PC-9 (cell line): ENCODE results near the gene PRSS48. TPM values are rescaled to one million over a fixed set of nuclear protein-coding genes. Genes with fewer than 3 reads are reported as not detected.

Source experiments
- BruUV-seq: library from RNA; stranded (reverse); fragments of 400-500 nt; replicated peaks from 2 replicates; lab custom pipeline; 2021; lab: Mats Ljungman, UMichigan
- CTCF ChIA-PET: fragments of 300-600 bp; sonication (Branson Sonifier 250); formaldehyde crosslinking; loops from one replicate; lab custom pipeline; 2022; ENCODE audit warnings: antibody characterized with exemption; lab: Charles Lee
- POLR2A ChIA-PET: fragments of 300-600 bp; sonication (Branson Sonifier 250); formaldehyde crosslinking; loops from one replicate; lab custom pipeline; 2022; ENCODE audit warnings: antibody characterized with exemption; ENCODE audit not compliant: unreplicated experiment; lab: Charles Lee
- DNase-seq, 2 experiments: peaks; one replicate each; pipeline versions ENCODE4 v3.0.0 to v3.0.0-alpha.2; 2015 to 2022; ENCODE audit warnings: mixed read lengths in 1 of 2
- H2AFZ ChIP-seq: fragments of 200-600 bp; sonication (generic); 2 replicates; pipeline ENCODE4 v1.8.1; 2017; ENCODE audit warnings: antibody characterized with exemption
- H3F3A ChIP-seq: fragments of 200-600 bp; sonication (generic); 2 replicates; pipeline ENCODE4 v1.8.1; 2017; ENCODE audit warnings: antibody characterized with exemption, mild to moderate bottlenecking, low read depth; ENCODE audit not compliant: insufficient read depth
- H3K27ac ChIP-seq: fragments of 200-600 bp; sonication (generic); 2 replicates; pipeline ENCODE4 v1.6.1; 2016; ENCODE audit warnings: mixed run types
- H3K27me3 ChIP-seq: fragments of 200-600 bp; sonication (generic); 2 replicates; pipeline ENCODE4 v1.6.1; 2016; ENCODE audit warnings: low read depth, mixed run types; ENCODE audit not compliant: insufficient read depth
- H3K36me3 ChIP-seq: fragments of 200-600 bp; sonication (generic); 2 replicates; pipeline ENCODE4 v1.6.1; 2016; ENCODE audit warnings: low read depth, mixed run types
- H3K4me1 ChIP-seq: fragments of 200-600 bp; sonication (generic); replicated peaks from 2 replicates; pipeline ENCODE4 v1.6.1; 2016; ENCODE audit warnings: mixed run types; ENCODE audit not compliant: insufficient read depth
- H3K4me2 ChIP-seq: fragments of 200-600 bp; sonication (generic); 2 replicates; pipeline ENCODE4 v1.6.1; 2017; ENCODE audit warnings: mixed run types
- H3K4me3 ChIP-seq: fragments of 200-600 bp; sonication (generic); 2 replicates; pipeline ENCODE4 v1.6.1; 2016; ENCODE audit warnings: mixed run types
- H3K79me2 ChIP-seq: fragments of 200-600 bp; sonication (generic); 2 replicates; pipeline ENCODE4 v1.6.1; 2017; ENCODE audit warnings: low read depth, mixed run types
- H3K9me2 ChIP-seq: fragments of 200-600 bp; sonication (generic); 2 replicates; pipeline ENCODE4 v1.8.1; 2017; ENCODE audit warnings: mild to moderate bottlenecking; ENCODE audit not compliant: insufficient read depth
- H3K9me3 ChIP-seq: fragments of 200-600 bp; sonication (generic); 2 replicates; pipeline ENCODE4 v1.8.1; 2016; ENCODE audit warnings: low read depth; ENCODE audit not compliant: insufficient read depth
- H4K20me1 ChIP-seq: fragments of 200-600 bp; sonication (generic); 2 replicates; pipeline ENCODE4 v1.8.1; 2017; ENCODE audit not compliant: insufficient read depth
- EZH2 ChIP-seq: fragments of 200-600 bp; sonication (generic); IDR thresholded peaks from 2 replicates; pipeline ENCODE4 v1.8.0; 2017; ENCODE audit warnings: antibody characterized with exemption, low read depth
- intact Hi-C: fragments of 100-400 bp; cut with micrococcal nuclease; formaldehyde crosslinking; loops from one replicate; pipeline ENCODE4 v1.10.0; 2022; ENCODE audit not compliant: unreplicated experiment
- total RNA-seq: library from RNA; stranded (reverse); gene quantifications from 2 replicates; pipeline ENCODE4 v1.2.3, GENCODE V29; 2021
- TF ChIP-seq, protein P1 (sequence below): fragments of 200-600 bp; sonication (generic); conservative IDR thresholded peaks from 2 replicates; pipeline ENCODE4 v1.6.1; 2017; ENCODE audit warnings: mixed run types, antibody characterized with exemption, mild to moderate bottlenecking, moderate library complexity

PRSS48 gene
- total RNA-seq, 1 experiment from 2014 or later: not detected

DNA sequence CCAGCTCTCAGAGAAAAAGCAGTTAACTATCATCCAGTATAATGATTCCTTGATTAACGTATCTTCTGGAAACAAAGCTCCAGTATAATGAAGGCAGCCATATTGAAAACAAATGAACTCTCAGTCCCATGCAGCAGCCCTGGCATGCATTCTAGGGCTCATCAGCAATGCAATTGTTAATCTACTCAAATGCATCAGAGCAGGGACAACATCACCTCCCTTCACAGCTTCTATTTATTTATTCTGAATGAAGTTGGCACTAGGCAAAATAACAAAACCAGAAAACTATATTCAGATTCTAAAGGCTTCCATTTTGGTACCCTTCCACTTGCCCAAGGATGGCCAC is 37.0 kb downstream of the PRSS48 start:
- TF ChIP-seq, protein P1, sequence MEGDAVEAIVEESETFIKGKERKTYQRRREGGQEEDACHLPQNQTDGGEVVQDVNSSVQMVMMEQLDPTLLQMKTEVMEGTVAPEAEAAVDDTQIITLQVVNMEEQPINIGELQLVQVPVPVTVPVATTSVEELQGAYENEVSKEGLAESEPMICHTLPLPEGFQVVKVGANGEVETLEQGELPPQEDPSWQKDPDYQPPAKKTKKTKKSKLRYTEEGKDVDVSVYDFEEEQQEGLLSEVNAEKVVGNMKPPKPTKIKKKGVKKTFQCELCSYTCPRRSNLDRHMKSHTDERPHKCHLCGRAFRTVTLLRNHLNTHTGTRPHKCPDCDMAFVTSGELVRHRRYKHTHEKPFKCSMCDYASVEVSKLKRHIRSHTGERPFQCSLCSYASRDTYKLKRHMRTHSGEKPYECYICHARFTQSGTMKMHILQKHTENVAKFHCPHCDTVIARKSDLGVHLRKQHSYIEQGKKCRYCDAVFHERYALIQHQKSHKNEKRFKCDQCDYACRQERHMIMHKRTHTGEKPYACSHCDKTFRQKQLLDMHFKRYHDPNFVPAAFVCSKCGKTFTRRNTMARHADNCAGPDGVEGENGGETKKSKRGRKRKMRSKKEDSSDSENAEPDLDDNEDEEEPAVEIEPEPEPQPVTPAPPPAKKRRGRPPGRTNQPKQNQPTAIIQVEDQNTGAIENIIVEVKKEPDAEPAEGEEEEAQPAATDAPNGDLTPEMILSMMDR: no peak
- Histone ChIP-seq H3K27me3 (no peaks in the 10 kb centered on the region), H3K36me3 (no peaks in the 10 kb centered on the region), H3K79me2 (peaks cover 87% of the 10 kb centered on the region), H4K20me1 (peaks cover 3% of the 10 kb centered on the region; the same call in 1 of the 2 replicates), H3K9me2 (no peaks in the 10 kb centered on the region), H3K4me2 (peak overlapping the region; percentile 73), H3F3A (peaks cover 23% of the 10 kb centered on the region), H3K9me3 (no peaks in the 10 kb centered on the region), H2AFZ (no peak overlapping the region), H3K27ac (peak overlapping the region; percentile 41; the same call in 1 of the 2 replicates), H3K4me1 (peaks cover 46% of the 10 kb centered on the region), H3K4me3 (no peak overlapping the region)
- DNase-seq: no peak
- POLR2A ChIA-PET: no interaction called here
- BruUV-seq: no TSS peak
- CTCF ChIA-PET: no interaction called here
- intact Hi-C loops: no loop called here

GRCh38 chr4:151314479-151314878 is 37.5 kb downstream of the PRSS48 start:
- Histone ChIP-seq H3K9me2 (no peaks in the 10 kb centered on the region), H3K27me3 (no peaks in the 10 kb centered on the region), H3F3A (peaks cover 23% of the 10 kb centered on the region), H3K4me1 (peaks cover 46% of the 10 kb centered on the region), H3K4me3 (no peak overlapping the region), H3K36me3 (no peaks in the 10 kb centered on the region), H3K79me2 (peaks cover 87% of the 10 kb centered on the region), H2AFZ (no peak overlapping the region), H4K20me1 (peaks cover 3% of the 10 kb centered on the region; the same call in 1 of the 2 replicates), H3K27ac (peak overlapping the region; percentile 56), H3K9me3 (no peaks in the 10 kb centered on the region), H3K4me2 (peak overlapping the region; percentile 73)
- no TSS peak for BruUV-seq
- DNase-seq: no peak
- TF ChIP-seq, protein P1: no peak
- TF ChIP-seq EZH2: no peak
- intact Hi-C loops: no loop called here
- ChIA-PET CTCF (no interaction called here), POLR2A (no interaction called here)

- no peaks in the 10 kb centered on the region for H3K9me2 ChIP-seq
- peak overlapping the region; percentile 73 for H3K4me2 ChIP-seq
- H3K4me3 ChIP-seq: no peak overlapping the region; the same call in 1 of the 2 replicates
- BruUV-seq: no TSS peak
- intact Hi-C loops: no loop called here
- peaks cover 87% of the 10 kb centered on the region for H3K79me2 ChIP-seq
- peaks cover 46% of the 10 kb centered on the region for H3K4me1 ChIP-seq
- H4K20me1 ChIP-seq: peaks cover 3% of the 10 kb centered on the region; the same call in 1 of the 2 replicates
- H3F3A ChIP-seq: peaks cover 23% of the 10 kb centered on the region
- no peaks in the 10 kb centered on the region for H3K27me3 ChIP-seq
- ChIA-PET POLR2A (interaction anchor here (0.5 to 1.0 kb wide), 4 partner anchors 9 to 196 kb away, joined by 3 to 10 read pairs (median 4); no protein-coding TSS in a partner anchor), CTCF (no interaction called here)
- H3K27ac ChIP-seq: peak overlapping the region; percentile 56
- TF ChIP-seq EZH2: no peak
- TF ChIP-seq, protein P1: no peak
- H2AFZ ChIP-seq: no peak overlapping the region
- no peaks in the 10 kb centered on the region for H3K9me3 ChIP-seq
- no peaks in the 10 kb centered on the region for H3K36me3 ChIP-seq
- peak in 1 of 2 experiments; percentile 83 for DNase-seq
Observed at GRCh38 chr4:151315212-151315886, 38.4 kb downstream of the PRSS48 start.
